GM21737 (cell line): Measurements from ENCODE around the gene BMPER.

Experiments
- ATAC-seq: cut with Tn5 transposase; IDR thresholded peaks from one replicate; pipeline ENCODE4 v1.9.1; 2021; ENCODE audit warnings: mild to moderate bottlenecking, moderate library complexity; ENCODE audit not compliant: unreplicated experiment

The BMPER gene

DNA sequence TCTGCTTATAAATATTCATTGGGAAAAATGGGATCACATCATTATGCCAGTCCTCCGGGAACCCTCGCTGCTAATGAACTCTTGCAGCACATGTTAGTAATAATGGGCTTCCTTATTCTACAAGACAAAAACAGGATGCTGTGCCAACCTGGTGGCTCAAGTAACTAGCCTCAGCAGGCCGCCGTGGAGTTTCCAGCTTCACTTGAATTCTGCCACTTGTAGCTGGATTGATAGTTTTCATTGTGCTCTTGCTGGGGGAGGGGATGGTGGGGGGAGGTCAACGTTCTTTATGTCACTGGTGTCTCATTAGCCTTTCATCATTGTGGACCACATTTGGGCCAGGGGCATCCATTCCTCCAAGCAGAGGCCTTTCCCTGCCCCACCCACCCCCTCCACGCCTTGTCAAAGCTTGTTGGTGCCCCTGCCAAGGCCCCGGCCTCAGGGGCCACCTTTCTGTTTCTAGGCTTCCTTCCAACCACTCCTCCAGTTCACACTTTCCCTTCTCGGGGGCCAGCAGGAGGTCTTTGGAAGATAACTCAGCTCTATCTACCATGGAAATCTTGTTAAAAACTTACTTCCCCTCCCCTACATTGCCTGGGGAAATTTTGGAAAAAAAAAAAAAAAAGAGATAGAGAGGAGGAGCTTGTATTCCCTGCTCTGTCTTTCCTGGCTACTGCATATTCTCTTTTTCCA is 153.9 kb downstream of the BMPER start:
- no peak for ATAC-seq

GRCh38 chr7:34060196-34060947 is 155.0 kb downstream of the BMPER start:
- ATAC-seq: no peak

DNA sequence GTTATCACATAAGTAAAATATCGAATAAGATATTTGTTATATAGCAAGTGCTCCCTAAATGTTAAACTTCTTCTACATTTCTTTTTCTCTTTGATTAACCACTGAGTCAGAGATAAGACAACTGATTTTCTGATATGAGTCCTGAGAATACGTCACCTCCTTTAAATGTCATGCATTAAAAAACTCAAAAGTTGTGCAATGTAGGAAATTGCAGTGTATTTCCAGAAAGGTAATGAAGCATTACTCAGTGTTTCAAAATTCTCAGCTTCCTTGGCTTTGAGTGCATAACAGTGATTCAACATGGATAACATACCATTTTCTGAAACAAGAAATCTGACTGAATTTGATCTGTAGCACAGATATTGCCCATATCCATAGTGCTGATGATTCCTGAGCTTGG is 155.8 kb downstream of the BMPER start:
- no peak for ATAC-seq

DNA sequence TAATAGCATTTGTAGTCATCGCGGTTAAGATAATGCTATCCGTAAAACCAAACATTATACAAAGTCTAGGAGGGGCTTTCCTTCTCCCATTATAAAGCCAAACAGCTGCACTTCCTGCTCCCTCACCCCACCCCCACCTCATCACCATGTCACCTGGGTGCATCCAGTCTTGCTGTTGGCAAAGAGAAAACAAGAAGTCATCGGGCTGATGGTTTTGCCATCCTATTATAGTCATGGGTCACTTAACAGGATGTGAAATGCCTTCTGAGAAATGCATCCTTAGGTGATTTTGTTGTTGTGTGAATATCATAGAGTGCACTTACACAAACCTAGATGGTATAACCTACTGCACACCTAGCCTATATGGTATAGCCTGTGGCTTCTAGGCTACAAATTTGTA is 157.0 kb downstream of the BMPER start:
- ATAC-seq: no peak

DNA sequence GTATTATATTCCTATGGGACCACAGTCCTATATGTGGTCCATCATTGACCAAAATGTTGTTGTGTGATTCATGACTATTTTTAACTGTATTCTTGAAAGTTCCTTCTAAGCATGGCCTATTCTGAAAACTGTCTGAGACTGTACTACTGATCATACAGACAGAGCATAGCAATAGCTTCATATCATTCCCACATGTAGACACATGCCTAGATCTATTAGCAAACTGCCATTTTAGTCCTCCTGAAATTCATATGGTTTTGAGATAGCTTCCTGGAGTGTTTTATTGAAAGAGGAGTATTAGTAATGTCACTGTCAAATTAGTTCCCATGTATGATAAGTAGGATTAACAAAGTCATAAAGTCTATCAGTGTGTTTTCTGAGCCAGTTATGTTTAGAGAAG is 157.5 kb downstream of the BMPER start:
- no peak for ATAC-seq

DNA sequence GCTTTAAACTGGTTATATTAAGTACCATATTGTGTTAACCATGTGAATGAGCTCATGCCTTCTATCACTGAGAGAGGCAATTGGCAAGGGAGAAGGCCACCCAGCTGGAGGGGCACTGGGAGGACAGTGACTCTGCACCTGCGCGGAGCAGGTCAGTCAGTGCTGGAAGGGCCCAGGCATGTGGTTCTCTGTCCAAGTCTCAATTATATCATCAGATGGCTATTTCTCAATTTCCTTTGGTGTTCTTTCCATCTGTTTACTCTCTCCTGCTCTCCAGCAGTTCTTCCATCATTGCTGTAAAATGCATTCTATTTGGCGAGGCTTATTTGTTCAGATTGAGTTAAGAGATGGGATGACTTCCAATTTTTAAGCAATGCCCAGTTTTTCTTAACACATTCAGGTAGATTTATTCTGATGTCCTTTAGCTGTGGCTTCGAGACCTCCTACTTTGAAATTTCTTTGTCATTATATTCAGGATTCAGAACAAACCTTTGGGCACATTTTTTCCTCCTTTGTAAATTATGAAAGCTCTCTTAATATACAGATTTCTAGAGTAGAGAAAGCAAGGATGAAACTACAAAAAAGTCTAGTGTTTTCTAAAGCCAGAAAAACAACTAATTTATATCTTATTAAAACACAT is 159.3 kb downstream of the BMPER start:
- no peak for ATAC-seq

DNA sequence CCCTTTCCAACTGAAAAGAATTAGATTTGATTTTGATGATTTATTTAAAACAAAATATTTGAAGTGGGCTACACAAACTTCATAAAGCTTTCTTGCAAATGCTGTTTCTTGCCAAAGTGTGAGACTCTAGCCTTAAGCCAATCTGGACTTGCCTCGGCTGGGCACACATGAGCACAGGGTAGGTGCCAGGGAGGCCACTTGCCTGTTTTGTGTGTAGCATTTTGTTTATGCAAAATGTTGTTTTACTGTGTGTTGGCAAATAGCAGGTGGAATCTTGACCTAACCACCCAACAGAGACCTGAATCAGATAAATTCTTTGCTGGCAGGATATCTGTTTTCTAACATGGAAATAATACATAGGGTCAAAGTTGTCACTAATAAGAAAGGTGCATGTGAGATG is 161.1 kb downstream of the BMPER start:
- no peak for ATAC-seq

- no peak for ATAC-seq
Observed at GRCh38 chr7:34067005-34067778, 161.9 kb downstream of the BMPER start.

GRCh38 chr7:34069676-34070075 is 164.3 kb downstream of the BMPER start:
- no peak for ATAC-seq

DNA sequence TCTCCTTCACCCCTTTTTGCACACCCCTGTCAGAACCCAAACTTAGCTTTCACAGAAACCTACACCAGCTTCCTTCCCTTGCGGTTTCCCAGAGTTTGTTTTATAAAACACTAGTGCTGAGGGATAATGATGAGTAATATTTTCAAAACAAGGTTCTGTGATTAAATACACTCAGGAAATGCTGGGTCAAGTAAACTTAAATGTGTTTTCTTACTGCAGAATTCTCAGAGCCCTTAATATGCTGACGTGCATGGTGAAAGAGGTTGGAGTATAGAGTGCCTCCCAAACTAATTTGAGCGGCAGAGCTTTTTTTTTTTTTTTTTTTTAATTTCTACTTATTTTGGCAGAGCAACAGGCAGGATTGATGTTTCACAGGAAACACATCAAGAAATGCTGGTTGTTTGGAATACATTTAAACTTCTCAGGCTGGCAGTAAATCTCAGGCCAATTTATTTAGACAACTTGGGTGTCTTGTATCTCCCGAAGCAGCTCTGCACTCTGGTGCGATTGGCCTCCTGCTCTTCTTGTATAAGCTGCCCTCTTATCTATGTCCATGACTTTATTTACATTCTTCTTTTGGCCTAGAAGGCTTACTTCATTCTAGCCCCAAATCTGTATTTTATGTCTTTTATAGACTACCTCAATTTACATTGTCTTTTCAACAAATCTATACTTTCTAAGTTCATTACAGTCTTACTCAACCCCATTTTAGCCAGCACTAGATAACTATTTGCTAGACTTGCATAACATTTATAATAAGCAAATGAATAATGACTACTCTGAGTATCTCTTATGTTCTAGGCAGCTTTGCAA is 165.4 kb downstream of the BMPER start:
- ATAC-seq: no peak

- ATAC-seq: no peak
Observed at GRCh38 chr7:34073676-34074075, 168.3 kb downstream of the BMPER start.

DNA sequence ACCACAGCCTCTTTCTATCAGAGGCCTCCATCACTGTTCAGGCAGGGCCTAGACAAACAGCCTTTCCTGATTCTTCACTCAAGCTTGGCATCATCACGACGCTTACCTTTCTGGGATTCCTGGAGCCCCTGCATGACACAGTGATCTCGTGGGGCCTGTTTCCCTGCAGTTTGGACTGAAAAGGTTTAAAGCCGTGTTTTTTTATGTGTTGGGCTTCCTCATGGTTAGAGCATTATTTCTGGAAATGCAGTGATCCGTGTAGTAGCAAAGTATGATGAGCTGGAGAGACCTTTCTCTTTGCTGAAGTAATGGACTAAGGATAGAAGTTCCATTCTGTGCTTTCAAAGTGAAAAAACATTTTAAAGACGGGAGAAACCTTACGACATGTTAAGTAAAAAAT is 169.1 kb downstream of the BMPER start:
- ATAC-seq: no peak

GRCh38 chr7:34075523-34076370 is 170.4 kb downstream of the BMPER start:
- ATAC-seq: no peak

- no peak for ATAC-seq
Observed at GRCh38 chr7:34077168-34077567, 171.8 kb downstream of the BMPER start.

DNA sequence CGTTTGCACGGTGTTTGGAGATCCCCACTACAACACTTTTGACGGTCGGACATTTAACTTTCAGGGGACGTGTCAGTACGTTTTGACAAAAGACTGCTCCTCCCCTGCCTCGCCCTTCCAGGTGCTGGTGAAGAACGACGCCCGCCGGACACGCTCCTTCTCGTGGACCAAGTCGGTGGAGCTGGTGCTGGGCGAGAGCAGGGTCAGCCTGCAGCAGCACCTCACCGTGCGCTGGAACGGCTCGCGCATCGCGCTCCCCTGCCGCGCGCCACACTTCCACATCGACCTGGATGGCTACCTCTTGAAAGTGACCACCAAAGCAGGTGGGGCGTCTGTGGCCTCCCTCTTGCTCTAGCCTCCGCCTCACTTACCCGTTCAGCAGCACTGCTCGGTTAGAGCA is 173.5 kb downstream of the BMPER start:
- ATAC-seq: no peak

DNA sequence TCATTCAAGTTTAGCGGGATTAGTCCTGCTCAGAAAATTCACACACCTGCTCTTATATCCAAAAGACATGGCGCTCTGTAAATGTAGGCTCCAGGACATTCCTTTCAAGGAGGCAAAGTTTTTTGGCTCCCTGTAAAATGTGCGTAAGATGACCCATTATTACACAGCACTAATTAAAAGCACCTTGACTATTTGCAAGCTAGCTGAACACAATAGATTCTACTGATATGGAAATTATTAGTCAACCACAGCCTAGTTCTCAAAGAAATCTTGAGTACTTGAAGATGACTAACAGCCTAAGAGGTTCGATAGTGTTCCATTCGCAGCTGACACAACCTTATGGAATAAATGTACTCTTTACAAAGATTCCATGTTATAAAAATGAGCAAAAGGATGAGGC is 175.2 kb downstream of the BMPER start:
- no peak for ATAC-seq

DNA sequence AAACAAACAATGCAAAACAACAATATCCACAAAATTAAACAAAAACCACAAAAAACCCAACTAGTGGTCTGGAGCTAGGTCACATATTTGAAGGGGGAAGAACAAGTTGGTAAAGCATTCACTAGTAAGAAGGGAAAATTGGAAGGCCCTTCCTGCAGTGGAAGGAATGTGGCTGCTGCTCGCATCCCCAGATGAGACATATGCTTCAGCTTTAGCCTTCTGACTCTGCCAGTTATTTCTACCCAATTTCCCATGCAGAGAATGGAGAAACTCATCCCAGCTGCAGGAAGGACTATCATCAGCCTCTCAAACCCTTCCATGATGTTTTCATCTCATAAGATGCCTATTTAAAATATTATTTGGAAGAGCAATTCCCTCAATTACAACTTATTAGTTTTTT is 176.6 kb downstream of the BMPER start:
- no peak for ATAC-seq

- ATAC-seq: no peak
Observed at GRCh38 chr7:34083440-34083839, 178.1 kb downstream of the BMPER start.

- no peak for ATAC-seq
Observed at GRCh38 chr7:34084651-34085050, 179.3 kb downstream of the BMPER start.

GRCh38 chr7:34086064-34086463 is 180.7 kb downstream of the BMPER start:
- no peak for ATAC-seq
